HG03575 (cell line): Measurements from ENCODE around the gene DDX24.
"Not testable (repeated sequence)": the region's sequence is repeated elsewhere in the genome, so short reads cannot be mapped to it uniquely, and the experiment has no call there.

Source experiments
- ATAC-seq: cut with Tn5 transposase; IDR thresholded peaks from one replicate; pipeline ENCODE4 v1.9.1; 2021; ENCODE audit not compliant: unreplicated experiment, insufficient number of reproducible peaks, low FRiP score; ENCODE audit errors: extremely low read depth

Gene DDX24

DNA sequence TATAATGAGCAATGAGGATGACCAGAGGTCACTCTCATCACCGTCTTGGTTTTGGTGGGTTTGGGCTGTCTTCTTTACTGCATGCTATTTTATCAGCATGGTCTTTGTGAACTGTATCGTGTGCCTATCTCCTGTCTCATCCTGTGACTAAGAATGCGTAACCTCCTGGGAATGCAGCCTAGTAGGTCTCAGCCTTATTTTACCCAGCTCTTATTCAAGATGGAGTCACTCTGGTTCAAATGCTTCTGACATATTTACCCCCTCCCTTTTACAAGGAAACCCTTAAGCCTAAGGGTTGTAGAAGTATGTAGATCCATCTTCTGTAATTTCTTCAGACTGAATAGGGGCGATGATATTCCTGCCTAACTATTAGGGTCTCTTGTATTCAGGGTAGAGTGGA is 8.5 kb upstream of the DDX24 start:
- no peak for ATAC-seq

DNA sequence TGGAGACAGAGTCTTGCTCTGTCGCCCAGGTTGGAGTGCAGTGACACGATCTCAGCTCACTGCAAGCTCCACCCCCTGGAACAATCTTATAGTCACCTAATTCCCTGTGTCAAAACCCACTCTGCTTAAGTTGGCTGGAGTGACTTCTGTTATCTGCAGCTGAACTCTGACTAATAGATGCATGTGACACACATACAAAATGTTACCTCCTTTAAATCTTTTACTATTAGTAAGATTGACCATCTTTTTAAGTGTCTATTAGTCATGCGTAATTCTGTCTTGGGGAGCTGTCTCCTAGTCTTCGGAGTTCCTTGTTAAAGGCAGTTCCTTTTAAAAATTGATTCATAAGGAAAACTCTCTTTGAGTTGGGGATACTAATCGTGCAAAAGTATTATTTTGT is 7.5 kb upstream of the DDX24 start:
- ATAC-seq, result no peak

- no peak for ATAC-seq
These were observed 6.9 kb upstream of the DDX24 start for GRCh38 chr14:94087891-94088290.

- peak; percentile 3 for ATAC-seq
These were observed 401 bp upstream of the DDX24 start for GRCh38 chr14:94081386-94081820.

- ATAC-seq, result no peak
These were observed 946 bp downstream of the DDX24 start for GRCh38 chr14:94079891-94080620.

DNA sequence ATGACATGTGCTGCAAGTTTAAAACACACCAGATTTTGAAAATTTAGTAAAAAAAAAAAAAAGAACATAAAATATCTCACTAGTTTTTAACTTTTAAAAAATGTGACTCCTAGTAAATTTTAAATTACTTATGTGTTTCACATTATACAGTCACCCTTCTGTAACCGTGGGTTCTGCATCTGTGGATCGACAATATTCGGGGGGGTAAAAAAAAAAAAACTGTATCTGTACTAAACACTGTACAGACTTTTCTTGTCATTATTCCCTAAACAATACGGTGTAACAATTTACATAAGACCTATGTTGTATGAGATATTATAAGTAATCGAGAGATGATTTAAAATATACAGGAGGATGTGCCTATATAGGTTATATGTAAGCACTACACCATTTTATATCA is 3.2 kb downstream of the DDX24 start:
- no peak for ATAC-seq

- no peak for ATAC-seq
These were observed 3.7 kb downstream of the DDX24 start for GRCh38 chr14:94077111-94077821.

DNA sequence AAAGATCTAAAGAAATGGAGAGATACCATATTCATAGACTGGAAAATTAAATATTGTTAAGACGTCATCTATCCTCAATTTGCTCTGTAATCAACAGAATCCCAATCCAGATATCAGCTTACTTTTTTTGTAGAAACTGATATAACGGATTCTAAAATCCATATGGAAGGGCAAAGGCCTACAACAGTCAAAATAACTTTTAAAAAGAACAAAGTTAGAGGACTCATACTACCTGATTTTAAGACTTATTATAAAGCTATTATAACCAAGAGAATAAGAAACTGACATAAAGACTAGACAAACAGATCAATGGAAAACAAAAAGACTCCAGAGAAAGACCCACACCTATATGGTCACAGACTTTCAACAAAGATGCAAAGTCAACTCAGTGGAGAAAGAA is 6.0 kb downstream of the DDX24 start:
- ATAC-seq, result no peak

DNA sequence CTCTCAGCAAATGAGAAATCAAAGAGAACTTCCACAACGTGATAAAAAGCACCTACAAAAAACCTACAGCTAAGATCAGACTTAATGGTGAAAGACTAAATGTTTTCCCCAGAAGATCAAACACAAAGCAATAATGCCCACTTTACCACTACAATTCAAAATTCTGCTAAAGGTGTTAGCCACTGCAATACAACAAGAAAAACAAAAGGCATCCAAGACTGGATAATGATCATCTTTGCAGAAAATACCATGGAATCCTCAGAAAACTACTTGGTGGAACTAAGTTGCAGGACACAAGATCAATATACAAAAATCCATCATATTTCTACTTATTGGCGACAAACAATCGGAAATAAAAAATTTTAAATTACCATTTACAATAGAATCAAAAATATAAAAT is 6.5 kb downstream of the DDX24 start:
- ATAC-seq, result no peak

- not testable (repeated sequence) for ATAC-seq
These were observed 8.9 kb downstream of the DDX24 start for GRCh38 chr14:94072076-94072475.

DNA sequence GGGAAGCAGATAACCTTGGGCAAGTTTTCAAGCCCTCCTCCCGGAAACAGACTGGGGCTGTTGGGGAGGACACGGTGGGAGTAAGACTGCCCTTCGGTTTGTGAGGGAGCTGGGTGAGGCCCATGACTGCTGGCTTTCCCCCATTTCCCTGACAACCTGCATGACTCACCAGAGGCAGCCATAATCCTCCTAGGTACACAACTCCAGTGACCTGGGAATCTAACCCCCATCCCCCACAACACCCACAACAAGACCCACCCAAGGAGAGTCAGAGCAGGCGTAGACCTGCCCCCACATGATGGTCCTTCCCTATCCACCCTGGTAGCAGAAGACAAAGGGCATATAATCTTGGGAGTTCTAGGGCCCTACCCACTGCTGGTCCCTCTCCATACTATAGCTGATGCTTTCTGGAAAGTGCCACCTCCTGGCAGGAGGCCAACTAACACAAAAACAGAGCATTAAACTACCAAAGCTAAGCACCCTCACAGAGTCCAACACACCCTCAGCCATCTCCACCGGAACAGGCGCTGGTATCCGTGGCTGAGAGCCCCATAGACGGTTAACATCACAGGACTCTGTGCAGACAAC is 14.8 kb downstream of the DDX24 start:
- no peak for ATAC-seq

DNA sequence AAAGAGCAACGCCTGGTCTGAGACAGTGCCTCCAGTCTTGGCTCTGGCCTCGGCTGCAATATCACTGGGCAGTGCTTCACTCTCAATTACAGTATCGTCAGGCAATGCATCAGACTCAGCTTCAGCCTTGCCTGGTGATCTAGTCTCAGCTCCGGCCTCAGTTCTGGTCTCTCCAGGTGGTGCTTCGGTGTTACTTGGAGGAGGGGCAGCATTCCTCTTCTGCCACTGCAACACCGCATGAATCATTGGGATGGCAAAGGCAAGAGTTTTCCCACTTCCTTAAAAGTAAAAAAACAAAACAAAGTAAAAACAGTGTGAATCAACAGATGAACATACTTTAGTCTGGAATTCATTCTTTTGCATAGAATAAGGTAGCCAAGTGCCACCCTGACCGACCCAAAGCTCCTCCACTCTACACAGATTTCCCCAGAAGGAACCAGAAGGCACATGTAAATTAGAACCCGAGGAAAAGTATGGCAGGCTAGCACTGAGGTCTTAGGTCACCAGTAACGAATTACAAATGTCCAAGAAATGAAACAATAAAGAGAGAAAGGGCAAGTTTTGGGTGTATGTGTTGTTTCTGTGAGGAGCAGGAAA is 18.6 kb downstream of the DDX24 start:
- no peak for ATAC-seq

- ATAC-seq, result no peak
These were observed 21.0 kb downstream of the DDX24 start for GRCh38 chr14:94059998-94060397.

DNA sequence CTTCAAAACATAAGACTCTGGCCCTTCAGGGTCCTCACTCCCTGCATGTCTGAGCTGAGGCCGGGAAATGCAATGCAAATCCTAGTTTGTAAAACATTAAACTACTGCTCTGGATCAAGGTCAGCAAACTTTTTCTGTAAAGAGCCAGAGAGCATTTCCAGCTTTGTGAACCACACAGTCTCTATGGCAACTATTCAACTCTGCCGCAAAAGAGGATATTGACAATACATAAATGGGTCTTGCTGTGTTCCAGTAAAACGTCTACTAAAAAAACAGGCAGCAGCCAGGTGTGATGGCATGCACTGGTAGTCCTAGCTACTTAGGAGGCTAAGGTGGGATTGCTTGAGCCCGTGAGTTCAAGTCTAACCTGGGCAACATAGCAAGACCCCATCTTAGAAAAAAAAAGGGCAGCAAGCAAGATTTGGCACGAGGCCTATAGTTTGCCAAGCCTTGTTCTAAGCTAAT is 22.3 kb downstream of the DDX24 start:
- no peak for ATAC-seq

GRCh38 chr14:94058128-94058673 is 22.8 kb downstream of the DDX24 start:
- no peak for ATAC-seq

DNA sequence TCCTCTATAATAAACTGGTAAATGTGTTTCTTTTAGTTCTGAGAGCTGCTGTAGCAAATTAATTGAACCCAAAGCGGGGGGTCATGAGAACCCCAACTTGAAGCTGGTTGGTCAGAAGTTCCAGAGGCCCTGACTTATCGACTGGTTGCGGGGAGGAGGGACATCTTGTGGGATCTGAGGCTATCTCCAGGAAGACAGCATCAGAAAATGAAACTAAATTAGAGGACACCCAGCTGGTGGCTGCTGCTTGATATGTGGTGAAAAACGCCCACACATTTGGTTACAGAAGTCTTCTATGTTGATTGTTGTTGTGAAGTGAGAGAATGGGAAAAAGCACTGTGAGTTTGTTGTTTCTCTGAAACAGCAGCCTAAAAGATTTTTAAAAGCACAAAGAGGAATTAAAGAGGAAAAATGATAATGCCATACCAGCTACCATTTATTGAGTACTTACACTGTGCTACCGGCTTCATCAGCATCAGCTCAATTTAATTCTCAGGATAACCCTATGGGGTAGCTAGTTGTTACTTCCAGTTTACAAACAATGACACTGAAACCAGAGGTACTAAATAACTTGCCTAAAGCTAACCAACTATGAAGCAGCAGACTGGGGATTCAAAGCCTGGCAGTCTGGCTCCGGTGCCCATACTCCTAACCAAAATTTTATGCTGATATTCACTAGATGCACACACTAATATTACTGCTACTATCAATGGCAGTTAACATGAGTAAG is 24.3 kb downstream of the DDX24 start:
- no peak for ATAC-seq

- no peak for ATAC-seq
These were observed 26.1 kb downstream of the DDX24 start for GRCh38 chr14:94054936-94055335.

- no peak for ATAC-seq
These were observed 26.6 kb downstream of the DDX24 start for GRCh38 chr14:94054401-94054800.

DNA sequence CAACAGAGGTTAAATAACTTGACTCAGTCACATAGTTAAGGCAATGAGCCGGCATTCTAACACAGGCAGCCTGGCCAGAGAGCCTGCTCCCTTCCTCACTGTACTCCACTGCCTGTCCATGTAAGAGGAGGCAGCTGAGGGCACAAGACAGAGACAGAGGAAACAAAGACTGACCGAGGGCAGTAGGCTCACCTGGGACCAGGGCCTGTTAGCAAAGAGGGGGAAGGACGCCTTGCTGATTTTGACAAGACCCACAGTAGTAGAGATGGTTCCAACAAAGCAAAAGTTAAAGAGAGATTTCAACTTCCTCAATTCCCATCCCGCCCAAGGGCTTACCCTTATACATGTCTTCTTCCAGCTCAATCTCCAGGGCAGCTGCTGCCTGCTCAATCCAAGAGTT is 28.3 kb downstream of the DDX24 start:
- ATAC-seq, result no peak
